Measurements from ENCODE around the gene MYO3B. TPM values are rescaled to one million over a fixed set of nuclear protein-coding genes. Genes with fewer than 3 reads are reported as not detected.

Gene MYO3B
- total RNA-seq, 1 experiment from 2014 or later, result 0.50 TPM

- POLR2A ChIA-PET, result no interaction called here
- no peaks in the 10 kb centered on the region; the same call in 1 of the 2 replicates for H3K27me3 Mint-ChIP-seq (ENCODE audit: low read depth)
Observed at GRCh38 chr2:170394641-170395387, 216.9 kb downstream of the MYO3B start.

More at GRCh38 chr2:170394641-170395387, 216.9 kb downstream of the MYO3B start:
- no peak for TF ChIP-seq NFATC4 (CRISPR knock-in tag; IDR thresholded peaks at IDR 0.05)
- no peak for TF ChIP-seq NR1H2 (CRISPR knock-in tag; IDR thresholded peaks at IDR 0.05)
- TF ChIP-seq RELA (CRISPR knock-in tag; IDR thresholded peaks at IDR 0.05; ENCODE audit: borderline replicate concordance), result no peak
- TF ChIP-seq E2F4 (CRISPR knock-in tag; IDR thresholded peaks at IDR 0.05; ENCODE audit: borderline replicate concordance, low read depth), result no peak
- TF ChIP-seq STAT6 (CRISPR knock-in tag; conservative IDR thresholded peaks at IDR 0.05; ENCODE audit: low read depth), result no peak
- no peak for TF ChIP-seq ZNF671 (CRISPR knock-in tag; IDR thresholded peaks at IDR 0.05)
- TF ChIP-seq KAT7 (CRISPR knock-in tag; IDR thresholded peaks at IDR 0.05; ENCODE audit: borderline replicate concordance), result no peak
- no peak for TF ChIP-seq ZNF512 (CRISPR knock-in tag; IDR thresholded peaks at IDR 0.05; ENCODE audit: borderline replicate concordance)
- no peak for TF ChIP-seq E2F1 (CRISPR knock-in tag; IDR thresholded peaks at IDR 0.05)
- TF ChIP-seq ZNF416 (CRISPR knock-in tag; IDR thresholded peaks at IDR 0.05), result no peak
- TF ChIP-seq ELF4 (CRISPR knock-in tag; IDR thresholded peaks at IDR 0.05; ENCODE audit: low read depth), result no peak
- no peak for TF ChIP-seq HMGXB4 (CRISPR knock-in tag; IDR thresholded peaks at IDR 0.05)
- no peak for TF ChIP-seq ZNF396 (CRISPR knock-in tag; IDR thresholded peaks at IDR 0.05; ENCODE audit: borderline replicate concordance)
- CTCF ChIA-PET, result interaction anchor here (4.0 kb wide), 1 partner anchor 14 kb away, joined by 15 read pairs; no protein-coding TSS in a partner anchor
- H3K4me3 Mint-ChIP-seq, result no peak overlapping the region
- no peaks in the 10 kb centered on the region for H3K36me3 Mint-ChIP-seq
- no peak overlapping the region for H3K27ac Mint-ChIP-seq
- no peaks in the 10 kb centered on the region for H3K9me3 Mint-ChIP-seq
- no peak for DNase-seq (ENCODE audit: low spot score)
- H3K4me1 Mint-ChIP-seq, result peaks cover 11% of the 10 kb centered on the region; the same call in 1 of the 2 replicates
- no peak for ATAC-seq

Measured in WTC11 (cell line).